ENCODE measurements around the gene RAB42. TPM values are rescaled to one million over a fixed set of nuclear protein-coding genes. Genes with fewer than 3 reads are reported as not detected.
"Not testable (repeated sequence)": the region's sequence is repeated elsewhere in the genome, so short reads cannot be mapped to it uniquely, and the experiment has no call there.

Gene RAB42
- total RNA-seq, 1 donor = 5.1 TPM

- DNase-seq (ENCODE audit: insufficient read length, low spot score, missing footprints) = no peak
- H3K79me2 ChIP-seq (ENCODE audit: insufficient read depth, low read length) = peaks cover 24% of the 10 kb centered on the region
- TF ChIP-seq CTCF (IDR thresholded peaks at IDR 0.05; ENCODE audit: extremely low read depth, low read depth, low read length) = no peak
These were observed 9.8 kb upstream of the RAB42 start for GRCh38 chr1:28582248-28582615.

GRCh38 chr1:28586585-28587391, 5.3 kb upstream of the RAB42 start:
- H3K79me2 ChIP-seq (ENCODE audit: insufficient read depth, low read length); H3K4me1 ChIP-seq (ENCODE audit: insufficient read depth, low read length); DNase-seq (ENCODE audit: insufficient read length, low spot score, missing footprints); H3K9me3 ChIP-seq (ENCODE audit: low read depth, low read length); H3K27ac ChIP-seq (ENCODE audit: low read depth, low read length); H3K4me3 ChIP-seq (ENCODE audit: insufficient read depth, low read length); H3K36me3 ChIP-seq (ENCODE audit: insufficient read depth, low read length); H3K27me3 ChIP-seq (ENCODE audit: insufficient read depth, low read length); H3K4me2 ChIP-seq (ENCODE audit: insufficient read depth, low read length); H2AFZ ChIP-seq (ENCODE audit: low read length); H4K20me1 ChIP-seq (ENCODE audit: insufficient read depth, low read length): not testable (repeated sequence)

More at GRCh38 chr1:28582248-28582615, 9.8 kb upstream of the RAB42 start:
- H2AFZ ChIP-seq (ENCODE audit: low read length) = peak overlapping the region; percentile 98
- peak overlapping the region; percentile 84 for H3K4me2 ChIP-seq (ENCODE audit: insufficient read depth, low read length)
- H3K4me1 ChIP-seq (ENCODE audit: insufficient read depth, low read length) = peaks cover 25% of the 10 kb centered on the region
- peak overlapping the region; percentile 72 for H3K27ac ChIP-seq (ENCODE audit: low read depth, low read length)
- peaks cover 37% of the 10 kb centered on the region for H3K36me3 ChIP-seq (ENCODE audit: insufficient read depth, low read length)
- H4K20me1 ChIP-seq (ENCODE audit: insufficient read depth, low read length) = peaks cover 40% of the 10 kb centered on the region
- H3K9me3 ChIP-seq (ENCODE audit: low read depth, low read length) = no peaks in the 10 kb centered on the region
- H3K4me3 ChIP-seq (ENCODE audit: insufficient read depth, low read length) = peak overlapping the region; percentile 80
- H3K27me3 ChIP-seq (ENCODE audit: insufficient read depth, low read length) = no peaks in the 10 kb centered on the region

GRCh38 chr1:28592321-28593071, 431 bp downstream of the RAB42 start:
- Histone ChIP-seq H3K4me2 (ENCODE audit: insufficient read depth, low read length) (peak overlapping the region; percentile 86), H3K4me1 (ENCODE audit: insufficient read depth, low read length) (peaks cover 3% of the 10 kb centered on the region), H3K27me3 (ENCODE audit: insufficient read depth, low read length) (no peaks in the 10 kb centered on the region), H3K9me3 (ENCODE audit: low read depth, low read length) (no peaks in the 10 kb centered on the region), H3K4me3 (ENCODE audit: insufficient read depth, low read length) (peak overlapping the region; percentile 70), H4K20me1 (ENCODE audit: insufficient read depth, low read length) (no peaks in the 10 kb centered on the region), H2AFZ (ENCODE audit: low read length) (peak overlapping the region; percentile 76), H3K36me3 (ENCODE audit: insufficient read depth, low read length) (no peaks in the 10 kb centered on the region), H3K79me2 (ENCODE audit: insufficient read depth, low read length) (no peaks in the 10 kb centered on the region), H3K27ac (ENCODE audit: low read depth, low read length) (no peak overlapping the region)
- no peak for TF ChIP-seq CTCF (IDR thresholded peaks at IDR 0.05; ENCODE audit: extremely low read depth, low read depth, low read length)
- DNase-seq (ENCODE audit: insufficient read length, low spot score, missing footprints) = peak; percentile 90

- H3K27me3 ChIP-seq (ENCODE audit: insufficient read depth, low read length); DNase-seq (ENCODE audit: insufficient read length, low spot score, missing footprints); H3K79me2 ChIP-seq (ENCODE audit: insufficient read depth, low read length); H3K9me3 ChIP-seq (ENCODE audit: low read depth, low read length); H3K4me2 ChIP-seq (ENCODE audit: insufficient read depth, low read length); H3K36me3 ChIP-seq (ENCODE audit: insufficient read depth, low read length); H3K27ac ChIP-seq (ENCODE audit: low read depth, low read length); H3K4me1 ChIP-seq (ENCODE audit: insufficient read depth, low read length); H4K20me1 ChIP-seq (ENCODE audit: insufficient read depth, low read length); H2AFZ ChIP-seq (ENCODE audit: low read length); H3K4me3 ChIP-seq (ENCODE audit: insufficient read depth, low read length): not testable (repeated sequence)
These were observed 1.9 kb downstream of the RAB42 start for GRCh38 chr1:28593988-28594356.

GRCh38 chr1:28594686-28595411, 2.8 kb downstream of the RAB42 start:
- not testable (repeated sequence) for DNase-seq (ENCODE audit: insufficient read length, low spot score, missing footprints); H3K4me1 ChIP-seq (ENCODE audit: insufficient read depth, low read length); H3K9me3 ChIP-seq (ENCODE audit: low read depth, low read length); H3K36me3 ChIP-seq (ENCODE audit: insufficient read depth, low read length); H3K27me3 ChIP-seq (ENCODE audit: insufficient read depth, low read length); H3K4me3 ChIP-seq (ENCODE audit: insufficient read depth, low read length); H3K79me2 ChIP-seq (ENCODE audit: insufficient read depth, low read length); H3K4me2 ChIP-seq (ENCODE audit: insufficient read depth, low read length); H4K20me1 ChIP-seq (ENCODE audit: insufficient read depth, low read length); H3K27ac ChIP-seq (ENCODE audit: low read depth, low read length); H2AFZ ChIP-seq (ENCODE audit: low read length)
